Caco-2 (cell line): ENCODE data around the gene TTC7B. TPM values are rescaled to one million over a fixed set of nuclear protein-coding genes. Genes with fewer than 3 reads are reported as not detected.

Experiments used
- BruUV-seq: library from RNA; stranded (reverse); fragments of 400-500 nt; replicated peaks from 2 replicates; lab custom pipeline; 2021; lab: Mats Ljungman, UMichigan
- CTCF ChIA-PET: fragments of 300-600 bp; sonication (Branson Sonifier 250); formaldehyde crosslinking; loops from one replicate; lab custom pipeline; 2022; ENCODE audit warnings: antibody characterized with exemption; lab: Charles Lee
- POLR2A ChIA-PET: fragments of 300-600 bp; sonication (Branson Sonifier 250); formaldehyde crosslinking; loops from one replicate; lab custom pipeline; 2022; ENCODE audit warnings: antibody characterized with exemption; lab: Charles Lee
- DNase-seq, 2 experiments: peaks; one replicate each; pipeline versions ENCODE4 v3.0.0 to v3.0.0-alpha.2; 2020 to 2022
- H3K27me3 ChIP-seq: replicated peaks from 2 replicates; pipeline ENCODE4 v1.6.0; 2011; ENCODE audit warnings: low read length; ENCODE audit not compliant: control insufficient read depth, insufficient read depth
- H3K36me3 ChIP-seq: 2 replicates; pipeline ENCODE4 v1.5.1; 2011; ENCODE audit warnings: low read length; ENCODE audit not compliant: control insufficient read depth, insufficient read depth
- H3K4me1 ChIP-seq: fragments of 250-450 bp; sonication (Bioruptor Pico); 2 replicates; pipeline ENCODE4 v1.5.1; 2020; ENCODE audit warnings: mild to moderate bottlenecking
- H3K4me3 ChIP-seq: 2 replicates; pipeline ENCODE4 v1.5.1; 2011; ENCODE audit warnings: low read depth, mild to moderate bottlenecking, control low read depth, low read length
- H3K9me3 ChIP-seq: fragments of 250-450 bp; sonication (Bioruptor Pico); 2 replicates; pipeline ENCODE4 v1.5.1; 2020; ENCODE audit warnings: mild to moderate bottlenecking, moderate library complexity
- H3K27ac Mint-ChIP-seq: one replicate; pipeline ENCODE4 v1.8.0; 2022; ENCODE audit warnings: mixed read lengths; ENCODE audit not compliant: unreplicated experiment
- H3K27me3 Mint-ChIP-seq: one replicate; pipeline ENCODE4 v1.8.0; 2022; ENCODE audit warnings: mixed read lengths; ENCODE audit not compliant: insufficient read depth, unreplicated experiment
- H3K36me3 Mint-ChIP-seq: one replicate; pipeline ENCODE4 v1.8.0; 2022; ENCODE audit warnings: mild to moderate bottlenecking, mixed read lengths; ENCODE audit not compliant: insufficient read depth, unreplicated experiment
- H3K4me1 Mint-ChIP-seq: one replicate; pipeline ENCODE4 v1.8.0; 2022; ENCODE audit warnings: low read depth, mixed read lengths; ENCODE audit not compliant: unreplicated experiment
- H3K4me3 Mint-ChIP-seq: one replicate; pipeline ENCODE4 v1.8.0; 2022; ENCODE audit warnings: mild to moderate bottlenecking, moderate library complexity, mixed read lengths; ENCODE audit not compliant: unreplicated experiment
- H3K9me3 Mint-ChIP-seq: one replicate; pipeline ENCODE4 v1.8.0; 2022; ENCODE audit warnings: mixed read lengths; ENCODE audit not compliant: unreplicated experiment
- CTCF ChIP-seq, 2 experiments: fragments of 200-600 bp in 1 of 2; IDR thresholded peaks; 1 replicate in 1 of 2; 2 replicates in 1 of 2; pipeline versions ENCODE4 v1.5.1 to v1.8.0; 2011 to 2022; ENCODE audit warnings: antibody characterized with exemption in 1 of 2, control low read depth in 1 of 2, inconsistent platforms in 1 of 2, low read depth in 1 of 2, low read length in 1 of 2, mild to moderate bottlenecking in 1 of 2, moderate library complexity in 1 of 2; ENCODE audit not compliant: insufficient read depth in 1 of 2, severe bottlenecking in 1 of 2, unreplicated experiment in 1 of 2
- intact Hi-C: fragments of 100-400 bp; cut with micrococcal nuclease; formaldehyde crosslinking; loops from one replicate; pipeline ENCODE4 v1.10.0; 2022; ENCODE audit not compliant: unreplicated experiment
- total RNA-seq: library from RNA; stranded (reverse); gene quantifications from 2 replicates; pipeline ENCODE4 v1.2.3, GENCODE V29; 2022

The TTC7B gene
- total RNA-seq, 1 experiment from 2014 or later, result 28.5 TPM

DNA sequence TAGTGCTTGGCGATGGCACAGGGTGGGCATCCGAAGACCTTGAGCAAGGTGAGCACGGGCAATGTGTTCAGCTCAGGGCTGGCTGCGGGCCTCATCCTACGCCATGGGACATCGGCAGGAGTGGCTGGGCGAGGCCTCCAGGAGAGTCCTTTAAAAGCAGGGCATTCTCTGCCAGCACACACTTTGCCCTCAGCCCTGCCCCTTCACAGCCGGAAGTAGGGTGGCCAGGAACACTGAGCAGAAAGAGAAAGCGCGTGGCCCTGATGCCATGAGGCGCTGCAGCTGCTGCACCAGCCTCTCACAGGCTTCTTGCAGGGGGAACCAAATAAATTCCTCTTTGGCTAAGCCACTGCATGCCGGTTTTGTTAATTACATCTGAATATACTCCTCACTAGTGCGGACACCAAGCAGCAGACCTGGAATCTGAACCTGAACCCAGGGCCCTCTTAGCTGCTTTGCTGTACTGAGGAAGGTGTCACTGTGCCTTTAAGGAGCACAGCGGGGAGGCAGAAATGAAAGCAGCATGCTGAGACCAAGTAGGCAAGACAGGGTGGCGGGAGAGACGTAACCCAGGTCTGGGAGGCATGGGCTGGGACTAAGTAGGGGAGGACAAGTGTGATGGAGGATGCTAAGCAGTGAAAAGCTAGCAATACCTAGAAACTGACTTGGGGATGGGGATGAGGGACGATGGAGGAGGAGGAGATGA lies 155.2 kb downstream of the TTC7B start:
- Mint-ChIP-seq H3K27ac (no peak overlapping the region), H3K4me3 (no peak overlapping the region), H3K36me3 (no peaks in the 10 kb centered on the region), H3K9me3 (no peaks in the 10 kb centered on the region), H3K27me3 (no peaks in the 10 kb centered on the region), H3K4me1 (no peaks in the 10 kb centered on the region)
- Histone ChIP-seq H3K4me3 (no peak overlapping the region), H3K9me3 (no peaks in the 10 kb centered on the region), H3K4me1 (no peaks in the 10 kb centered on the region), H3K27me3 (no peaks in the 10 kb centered on the region), H3K36me3 (no peaks in the 10 kb centered on the region)
- intact Hi-C loops, result no loop called here
- POLR2A ChIA-PET, result no interaction called here
- DNase-seq, result no peak
- TF ChIP-seq CTCF (IDR thresholded peaks at IDR 0.05; ENCODE audit: insufficient read depth in 1 of 2, low read depth in 1 of 2, low read length in 1 of 2, severe bottlenecking in 1 of 2, unreplicated experiment in 1 of 2), result no peak
- no TSS peak for BruUV-seq
- CTCF ChIA-PET, result interaction anchor here (0.6 kb wide), 1 partner anchor 537 kb away, joined by 4 read pairs; no protein-coding TSS in a partner anchor

- H3K9me3 Mint-ChIP-seq, result no peaks in the 10 kb centered on the region
- H3K4me3 ChIP-seq, result no peak overlapping the region
- intact Hi-C loops, result no loop called here
- no peaks in the 10 kb centered on the region for H3K27me3 ChIP-seq
- H3K36me3 Mint-ChIP-seq, result no peaks in the 10 kb centered on the region
- no peaks in the 10 kb centered on the region for H3K4me1 Mint-ChIP-seq
- H3K4me1 ChIP-seq, result no peaks in the 10 kb centered on the region
- no TSS peak for BruUV-seq
- no peaks in the 10 kb centered on the region for H3K27me3 Mint-ChIP-seq
- TF ChIP-seq CTCF (IDR thresholded peaks at IDR 0.05; ENCODE audit: insufficient read depth in 1 of 2, low read depth in 1 of 2, low read length in 1 of 2, severe bottlenecking in 1 of 2, unreplicated experiment in 1 of 2), result no peak
- CTCF ChIA-PET, result no interaction called here
- H3K4me3 Mint-ChIP-seq, result no peak overlapping the region
- H3K36me3 ChIP-seq, result no peaks in the 10 kb centered on the region
- POLR2A ChIA-PET, result no interaction called here
- no peak for DNase-seq
- no peaks in the 10 kb centered on the region for H3K9me3 ChIP-seq
- no peak overlapping the region for H3K27ac Mint-ChIP-seq
These were observed 157.1 kb downstream of the TTC7B start for GRCh38 chr14:90659156-90659555.

- no peak overlapping the region for H3K4me3 Mint-ChIP-seq
- no TSS peak for BruUV-seq
- no peaks in the 10 kb centered on the region for H3K9me3 Mint-ChIP-seq
- Histone ChIP-seq H3K27me3 (no peaks in the 10 kb centered on the region), H3K9me3 (no peaks in the 10 kb centered on the region), H3K4me1 (no peaks in the 10 kb centered on the region), H3K4me3 (no peak overlapping the region), H3K36me3 (no peaks in the 10 kb centered on the region)
- H3K36me3 Mint-ChIP-seq, result no peaks in the 10 kb centered on the region
- no peak overlapping the region for H3K27ac Mint-ChIP-seq
- ChIA-PET CTCF (no interaction called here), POLR2A (no interaction called here)
- no peaks in the 10 kb centered on the region for H3K4me1 Mint-ChIP-seq
- no peak for TF ChIP-seq CTCF (IDR thresholded peaks at IDR 0.05; ENCODE audit: insufficient read depth in 1 of 2, low read depth in 1 of 2, low read length in 1 of 2, severe bottlenecking in 1 of 2, unreplicated experiment in 1 of 2)
- no peak for DNase-seq
- intact Hi-C loops, result no loop called here
- no peaks in the 10 kb centered on the region for H3K27me3 Mint-ChIP-seq
These were observed 157.7 kb downstream of the TTC7B start for GRCh38 chr14:90658541-90658967.
